SK-N-SH (cell line): ENCODE measurements around the gene TPCN2. TPM values are rescaled to one million over a fixed set of nuclear protein-coding genes. Genes with fewer than 3 reads are reported as not detected.

Source experiments
- CTCF ChIA-PET: fragments of 300-600, 350-600 bp; formaldehyde crosslinking; extraction: SDS; loops from one replicate; lab custom pipeline; 2021; lab: Yijun Ruan, JAX
- POLR2A ChIA-PET: fragments of 350-600 bp; sonication (Branson Sonifier 250); formaldehyde crosslinking; extraction: SDS; loops from one replicate; lab custom pipeline; 2020; ENCODE audit warnings: antibody characterized with exemption, inconsistent platforms; lab: Yijun Ruan, JAX
- DNase-seq: peaks from one replicate; pipeline ENCODE4 v3.0.0; 2012
- H2AFZ ChIP-seq: fragments of 200-600 bp; sonication (generic); 2 replicates; pipeline ENCODE4 v1.8.1; 2016; ENCODE audit warnings: antibody characterized with exemption, mild to moderate bottlenecking, low read depth
- H3F3A ChIP-seq: fragments of 200-600 bp; sonication (generic); replicated peaks from 2 replicates; pipeline ENCODE3; 2016; ENCODE audit warnings: antibody characterized with exemption, mild to moderate bottlenecking; ENCODE audit not compliant: insufficient read depth
- H3K27ac ChIP-seq, 2 experiments: fragments of 200-500 bp in 1 of 2; fragments of 200-600 bp in 1 of 2; sonication (Bioruptor generic) in 1 of 2; sonication (generic), shearing (Covaris generic) in 1 of 2; 2 replicates each; pipeline versions ENCODE4 v1.5.1 to v1.6.1; 2014 to 2016; ENCODE audit warnings: low read depth in 2 of 2, inconsistent platforms in 1 of 2, low read length in 1 of 2, mild to moderate bottlenecking in 1 of 2, mixed read lengths in 1 of 2
- H3K27me3 ChIP-seq: fragments of 200-600 bp; sonication (generic), shearing (Covaris generic); 2 replicates; pipeline ENCODE4 v1.6.1; 2016; ENCODE audit warnings: mixed run types; ENCODE audit not compliant: insufficient read depth
- H3K36me3 ChIP-seq, 2 experiments: fragments of 200-500 bp in 1 of 2; fragments of 200-600 bp in 1 of 2; sonication (Bioruptor generic) in 1 of 2; sonication (generic) in 1 of 2; replicated peaks in 1 of 2; 2 replicates each; pipeline versions ENCODE3 to v1.5.1; 2014 to 2016; ENCODE audit warnings: low read length in 1 of 2, mild to moderate bottlenecking in 1 of 2; ENCODE audit not compliant: insufficient read depth in 2 of 2, control insufficient read depth in 1 of 2
- H3K4me1 ChIP-seq, 2 experiments: fragments of 200-500 bp in 1 of 2; fragments of 200-600 bp in 1 of 2; sonication (Bioruptor generic) in 1 of 2; sonication (generic), shearing (Covaris generic) in 1 of 2; 2 replicates each; pipeline versions ENCODE4 v1.5.1 to v1.6.1; 2014 to 2016; ENCODE audit warnings: low read depth in 1 of 2, low read length in 1 of 2, mixed run types in 1 of 2; ENCODE audit not compliant: insufficient read depth in 2 of 2, control insufficient read depth in 1 of 2
- H3K4me2 ChIP-seq: fragments of 200-600 bp; sonication (generic), shearing (Covaris generic); 2 replicates; pipeline ENCODE4 v1.6.1; 2017; ENCODE audit warnings: mixed run types
- H3K4me3 ChIP-seq, 2 experiments: fragments of 200-500 bp in 1 of 2; fragments of 200-600 bp in 1 of 2; sonication (Bioruptor generic) in 1 of 2; sonication (generic), shearing (Covaris generic) in 1 of 2; 2 replicates each; pipeline versions ENCODE4 v1.5.1 to v1.8.1; 2014 to 2016; ENCODE audit warnings: low read depth in 2 of 2, inconsistent platforms in 1 of 2, low read length in 1 of 2, mild to moderate bottlenecking in 1 of 2, mixed read lengths in 1 of 2, moderate library complexity in 1 of 2
- H3K79me2 ChIP-seq: fragments of 200-600 bp; sonication (generic); 2 replicates; pipeline ENCODE4 v1.8.1; 2017; ENCODE audit warnings: mild to moderate bottlenecking; ENCODE audit not compliant: insufficient read depth
- H3K9ac ChIP-seq: fragments of 200-600 bp; sonication (generic); 2 replicates; pipeline ENCODE4 v1.6.1; 2017; ENCODE audit warnings: mixed run types
- H3K9me2 ChIP-seq: fragments of 200-600 bp; sonication (generic); 2 replicates; pipeline ENCODE4 v1.6.1; 2017; ENCODE audit warnings: mixed run types
- H3K9me3 ChIP-seq: fragments of 200-600 bp; sonication (generic); 2 replicates; pipeline ENCODE4 v1.6.1; 2017; ENCODE audit warnings: mixed run types, mild to moderate bottlenecking, moderate library complexity
- H4K20me1 ChIP-seq: fragments of 200-600 bp; sonication (generic); 2 replicates; pipeline ENCODE4 v1.6.1; 2017; ENCODE audit warnings: mild to moderate bottlenecking, mixed run types; ENCODE audit not compliant: insufficient read depth
- ELF1 ChIP-seq: IDR thresholded peaks from 2 replicates; pipeline ENCODE4 v1.4.0; 2012
- FOXM1 ChIP-seq: IDR thresholded peaks from 2 replicates; pipeline ENCODE4 v1.4.0; 2012; ENCODE audit warnings: low read depth, mild to moderate bottlenecking
- GATA2 ChIP-seq: sonication (generic); formaldehyde crosslinking; IDR thresholded peaks from 2 replicates; pipeline ENCODE4 v1.5.0; 2020; ENCODE audit warnings: mild to moderate bottlenecking, missing genetic modification reagents
- MEF2A ChIP-seq: IDR thresholded peaks from 2 replicates; pipeline ENCODE4 v1.4.0; 2012; ENCODE audit warnings: low read depth, borderline replicate concordance
- MXI1 ChIP-seq: IDR thresholded peaks from 2 replicates; pipeline ENCODE4 v1.6.1; 2012; ENCODE audit warnings: mild to moderate bottlenecking, low read depth, low read length, improper control_type of control experiment
- NRF1 ChIP-seq: IDR thresholded peaks from 2 replicates; pipeline ENCODE4 v1.6.1; 2012; ENCODE audit warnings: low read depth, mild to moderate bottlenecking, low read length
- RFX5 ChIP-seq: IDR thresholded peaks from 2 replicates; pipeline ENCODE4 v1.6.1; 2012; ENCODE audit warnings: mild to moderate bottlenecking, improper control_type of control experiment, low read length
- SIN3A ChIP-seq: IDR thresholded peaks from 2 replicates; pipeline ENCODE4 v1.6.1; 2012; ENCODE audit warnings: low read depth, mild to moderate bottlenecking, low read length, moderate library complexity, borderline replicate concordance
- SMC3 ChIP-seq: IDR thresholded peaks from 2 replicates; pipeline ENCODE4 v1.6.1; 2012; ENCODE audit warnings: low read depth, low read length, improper control_type of control experiment
- TAF1 ChIP-seq: IDR thresholded peaks from 2 replicates; pipeline ENCODE4 v1.6.1; 2012; ENCODE audit warnings: low read depth, mild to moderate bottlenecking, low read length, moderate library complexity, borderline replicate concordance
- TCF12 ChIP-seq: IDR thresholded peaks from 2 replicates; pipeline ENCODE4 v1.4.0; 2012
- WGBS: methylation state at CpG from one replicate; pipeline ENCODE4 v1.1.6; 2017; ENCODE audit warnings: low lambda C conversion rate; 5-methylcytosine and 5-hydroxymethylcytosine counted together
- polyA plus RNA-seq, 3 experiments: library from polyadenylated mRNA; depleted of rRNA; stranded (reverse); fragments of >200 nt; gene quantifications; 2 replicates each; pipeline ENCODE4 v1.2.3, GENCODE V29; 2012
- TF ChIP-seq, protein P1 (sequence below): IDR thresholded peaks from 2 replicates; pipeline ENCODE4 v1.4.0; 2012; ENCODE audit warnings: low read depth, borderline replicate concordance
- TF ChIP-seq, protein P2 (sequence below): fragments of 150-350 bp; IDR thresholded peaks from 2 replicates; pipeline ENCODE4 v1.6.1; 2017; ENCODE audit warnings: antibody characterized with exemption, low read length, low read depth, borderline replicate concordance
- TF ChIP-seq, protein P3 (sequence below): IDR thresholded peaks from 2 replicates; pipeline ENCODE4 v1.4.0; 2012; ENCODE audit warnings: low read depth

The TPCN2 gene
- polyA plus RNA-seq, 1 of the 3 experiments (the other 2 are of a cell fraction) = 8.7 TPM

DNA sequence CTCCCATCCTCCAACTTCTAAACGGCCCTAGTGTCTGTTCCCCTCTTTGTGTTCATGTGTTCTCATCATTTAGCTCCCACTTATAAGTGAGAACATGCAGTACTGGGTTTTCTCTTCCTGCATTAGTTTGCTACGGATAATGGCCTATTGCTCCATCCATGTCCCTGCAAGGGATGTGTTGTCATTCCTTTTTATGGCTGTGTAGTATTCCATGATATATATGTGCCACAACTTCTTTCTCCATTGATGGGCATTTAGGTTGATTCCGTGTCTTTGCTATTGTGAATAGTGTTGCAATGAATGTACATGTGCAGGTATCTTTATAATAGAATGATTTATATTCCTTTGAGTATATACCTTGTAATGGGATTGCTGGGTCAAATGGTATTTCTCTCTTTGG, 101.4 kb downstream of the TPCN2 start:
- Histone ChIP-seq H3F3A (no peaks in the 10 kb centered on the region), H2AFZ (no peak overlapping the region), H3K27me3 (no peaks in the 10 kb centered on the region), H3K4me3 (no peak overlapping the region), H4K20me1 (no peaks in the 10 kb centered on the region), H3K9me3 (peaks cover 4% of the 10 kb centered on the region; the same call in 1 of the 2 replicates), H3K9ac (no peak overlapping the region), H3K36me3 (no peaks in the 10 kb centered on the region), H3K27ac (no peak overlapping the region), H3K4me1 (peaks cover 0 to 4% of the 10 kb centered on the region in 2 experiments; a peak in 1 of 4 replicates), H3K79me2 (no peaks in the 10 kb centered on the region), H3K9me2 (no peaks in the 10 kb centered on the region), H3K4me2 (no peak overlapping the region)
- DNase-seq = no peak
- CTCF ChIA-PET = interaction anchor here (1.7 kb wide), 1 partner anchor 19 kb away, joined by 6 read pairs; no protein-coding TSS in a partner anchor
- WGBS = 54% methylated on average over 3 of the region's 3 CpGs
- TF ChIP-seq MEF2A (no peak), NRF1 (no peak), TAF1 (no peak)
- POLR2A ChIA-PET = no interaction called here

DNA sequence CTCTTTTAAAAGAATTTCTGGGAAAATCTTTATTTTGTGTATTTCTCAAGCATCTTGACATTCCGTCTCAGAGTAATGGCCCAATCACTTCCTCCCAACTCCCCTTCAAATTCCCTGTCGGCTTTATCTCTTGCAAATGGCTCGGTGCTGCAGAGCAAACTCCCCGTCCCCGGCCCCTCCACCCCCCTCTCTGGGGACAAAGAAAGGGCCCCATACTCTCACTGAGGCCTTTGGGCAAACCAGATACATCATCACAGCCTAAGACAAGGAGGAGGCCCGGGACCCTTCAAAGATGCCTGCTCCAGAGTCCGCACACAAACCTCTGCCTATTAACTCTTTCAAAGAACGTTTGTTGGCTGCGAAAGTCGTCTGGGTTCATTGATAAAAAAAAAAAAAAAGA, 103.1 kb downstream of the TPCN2 start:
- POLR2A ChIA-PET = interaction anchor here (0.6 kb wide), 1 partner anchor 487 kb away, joined by 3 read pairs; no protein-coding TSS in a partner anchor
- Histone ChIP-seq H4K20me1 (no peaks in the 10 kb centered on the region), H2AFZ (no peak overlapping the region), H3F3A (no peaks in the 10 kb centered on the region), H3K36me3 (no peaks in the 10 kb centered on the region), H3K4me1 (peaks cover 4 to 19% of the 10 kb centered on the region in 2 experiments; a peak in 2 of 4 replicates), H3K4me3 (no peak overlapping the region), H3K9me3 (peaks cover under 1% of the 10 kb centered on the region; the same call in 1 of the 2 replicates), H3K27ac (no peak overlapping the region), H3K27me3 (no peaks in the 10 kb centered on the region), H3K79me2 (no peaks in the 10 kb centered on the region)
- WGBS = 84% methylated on average over 10 of the region's 10 CpGs
- TF ChIP-seq, protein P1, sequence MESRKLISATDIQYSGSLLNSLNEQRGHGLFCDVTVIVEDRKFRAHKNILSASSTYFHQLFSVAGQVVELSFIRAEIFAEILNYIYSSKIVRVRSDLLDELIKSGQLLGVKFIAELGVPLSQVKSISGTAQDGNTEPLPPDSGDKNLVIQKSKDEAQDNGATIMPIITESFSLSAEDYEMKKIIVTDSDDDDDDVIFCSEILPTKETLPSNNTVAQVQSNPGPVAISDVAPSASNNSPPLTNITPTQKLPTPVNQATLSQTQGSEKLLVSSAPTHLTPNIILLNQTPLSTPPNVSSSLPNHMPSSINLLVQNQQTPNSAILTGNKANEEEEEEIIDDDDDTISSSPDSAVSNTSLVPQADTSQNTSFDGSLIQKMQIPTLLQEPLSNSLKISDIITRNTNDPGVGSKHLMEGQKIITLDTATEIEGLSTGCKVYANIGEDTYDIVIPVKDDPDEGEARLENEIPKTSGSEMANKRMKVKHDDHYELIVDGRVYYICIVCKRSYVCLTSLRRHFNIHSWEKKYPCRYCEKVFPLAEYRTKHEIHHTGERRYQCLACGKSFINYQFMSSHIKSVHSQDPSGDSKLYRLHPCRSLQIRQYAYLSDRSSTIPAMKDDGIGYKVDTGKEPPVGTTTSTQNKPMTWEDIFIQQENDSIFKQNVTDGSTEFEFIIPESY = no peak
- TF ChIP-seq, protein P2, sequence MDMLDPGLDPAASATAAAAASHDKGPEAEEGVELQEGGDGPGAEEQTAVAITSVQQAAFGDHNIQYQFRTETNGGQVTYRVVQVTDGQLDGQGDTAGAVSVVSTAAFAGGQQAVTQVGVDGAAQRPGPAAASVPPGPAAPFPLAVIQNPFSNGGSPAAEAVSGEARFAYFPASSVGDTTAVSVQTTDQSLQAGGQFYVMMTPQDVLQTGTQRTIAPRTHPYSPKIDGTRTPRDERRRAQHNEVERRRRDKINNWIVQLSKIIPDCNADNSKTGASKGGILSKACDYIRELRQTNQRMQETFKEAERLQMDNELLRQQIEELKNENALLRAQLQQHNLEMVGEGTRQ = no peak
- TF ChIP-seq FOXM1 = no peak
- TF ChIP-seq SIN3A = no peak
- TF ChIP-seq NRF1 = no peak
- TF ChIP-seq MXI1 = no peak
- TF ChIP-seq, protein P3, sequence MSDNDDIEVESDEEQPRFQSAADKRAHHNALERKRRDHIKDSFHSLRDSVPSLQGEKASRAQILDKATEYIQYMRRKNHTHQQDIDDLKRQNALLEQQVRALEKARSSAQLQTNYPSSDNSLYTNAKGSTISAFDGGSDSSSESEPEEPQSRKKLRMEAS = no peak
- no peak for TF ChIP-seq ELF1
- no peak for TF ChIP-seq TCF12
- TF ChIP-seq RFX5 = no peak
- no peak for TF ChIP-seq SMC3
- no peak for TF ChIP-seq GATA2 (CRISPR knock-in tag)
- TF ChIP-seq, all 33 proteins: peak for 0
- no peak for DNase-seq
- Histone ChIP-seq H3K9me2 (no peaks in the 10 kb centered on the region), H3K4me2 (no peak overlapping the region), H3K9ac (no peak overlapping the region)
- CTCF ChIA-PET = no interaction called here
